ENCODE data around the gene STUM.

GRCh38 chr1:226648421-226648820 is 99.9 kb downstream of the STUM start:
- TF ChIP-seq, protein P1, sequence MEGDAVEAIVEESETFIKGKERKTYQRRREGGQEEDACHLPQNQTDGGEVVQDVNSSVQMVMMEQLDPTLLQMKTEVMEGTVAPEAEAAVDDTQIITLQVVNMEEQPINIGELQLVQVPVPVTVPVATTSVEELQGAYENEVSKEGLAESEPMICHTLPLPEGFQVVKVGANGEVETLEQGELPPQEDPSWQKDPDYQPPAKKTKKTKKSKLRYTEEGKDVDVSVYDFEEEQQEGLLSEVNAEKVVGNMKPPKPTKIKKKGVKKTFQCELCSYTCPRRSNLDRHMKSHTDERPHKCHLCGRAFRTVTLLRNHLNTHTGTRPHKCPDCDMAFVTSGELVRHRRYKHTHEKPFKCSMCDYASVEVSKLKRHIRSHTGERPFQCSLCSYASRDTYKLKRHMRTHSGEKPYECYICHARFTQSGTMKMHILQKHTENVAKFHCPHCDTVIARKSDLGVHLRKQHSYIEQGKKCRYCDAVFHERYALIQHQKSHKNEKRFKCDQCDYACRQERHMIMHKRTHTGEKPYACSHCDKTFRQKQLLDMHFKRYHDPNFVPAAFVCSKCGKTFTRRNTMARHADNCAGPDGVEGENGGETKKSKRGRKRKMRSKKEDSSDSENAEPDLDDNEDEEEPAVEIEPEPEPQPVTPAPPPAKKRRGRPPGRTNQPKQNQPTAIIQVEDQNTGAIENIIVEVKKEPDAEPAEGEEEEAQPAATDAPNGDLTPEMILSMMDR (IDR thresholded peaks at IDR 0.05), result no peak
- no peak for TF ChIP-seq POLR2A (IDR thresholded peaks at IDR 0.05)

Measured in right lobe of liver (tissue), 4 donors.